B cell (primary cell): ENCODE results near the gene FNDC10. TPM values are rescaled to one million over a fixed set of nuclear protein-coding genes. Genes with fewer than 3 reads are reported as not detected.

Source experiments
- ATAC-seq: fragments of 200-7000 bp; cut with Tn5 transposase; one replicate; pipeline ENCODE4 v1.10.0; 2021; ENCODE audit warnings: low read depth, mild to moderate bottlenecking, moderate number of reproducible peaks, moderate library complexity
- CTCF ChIA-PET: fragments of 350-600 bp; sonication (Branson Sonifier 250); formaldehyde crosslinking; loops from one replicate; lab custom pipeline; 2021; ENCODE audit warnings: antibody characterized with exemption, inconsistent platforms; lab: Charles Lee
- POLR2A ChIA-PET: fragments of 350-600 bp; sonication (Branson Sonifier 250); formaldehyde crosslinking; loops from one replicate; lab custom pipeline; 2021; ENCODE audit warnings: antibody characterized with exemption; lab: Charles Lee
- DNase-seq: peaks from one replicate; pipeline ENCODE4 v3.0.0; 2013
- H2AFZ ChIP-seq: 2 replicates; pipeline ENCODE4 v1.6.1; 2012; ENCODE audit warnings: mild to moderate bottlenecking, low read depth, low read length; ENCODE audit not compliant: insufficient read depth, poor library complexity, severe bottlenecking
- H3K27ac ChIP-seq, 2 donors: 1 replicate in 1 of 2; 2 replicates in 1 of 2; pipeline ENCODE4 v1.5.1; 2012 to 2013; ENCODE audit warnings: low read length in 2 of 2, mild to moderate bottlenecking in 2 of 2, moderate library complexity in 1 of 2
- H3K27me3 ChIP-seq, 4 experiments: fragments of 200-600 bp in 1 of 4; sonication (generic) in 1 of 4; replicated peaks in 1 of 4; 1 replicate in 2 of 4; 2 replicates in 2 of 4; pipeline versions ENCODE4 v1.6.1 to v1.7.0; 2013 to 2016; ENCODE audit warnings: low read length in 3 of 4, mild to moderate bottlenecking in 2 of 4, mixed read lengths in 1 of 4, moderate library complexity in 1 of 4; ENCODE audit not compliant: insufficient read depth in 4 of 4, control insufficient read depth in 3 of 4; ENCODE audit errors: control extremely low read depth in 1 of 4
- H3K36me3 ChIP-seq, 2 experiments: replicated peaks in 1 of 2; 1 replicate in 1 of 2; 2 replicates in 1 of 2; pipeline versions ENCODE4 v1.6.1 to v1.7.1; 2013; ENCODE audit warnings: low read length in 1 of 2; ENCODE audit not compliant: insufficient read depth in 2 of 2, control insufficient read depth in 1 of 2; ENCODE audit errors: control extremely low read depth in 1 of 2, extremely low read depth in 1 of 2
- H3K4me1 ChIP-seq, 2 donors: fragments of 200-600 bp in 1 of 2; sonication (generic) in 1 of 2; 1 replicate in 1 of 2; 2 replicates in 1 of 2; pipeline versions ENCODE4 v1.5.1 to v1.6.1; 2013 to 2017; ENCODE audit warnings: low read length in 2 of 2; ENCODE audit not compliant: control insufficient read depth in 2 of 2, insufficient read depth in 2 of 2
- H3K4me2 ChIP-seq: replicated peaks from 2 replicates; pipeline ENCODE3; 2012; ENCODE audit warnings: mild to moderate bottlenecking, low read depth, low read length; ENCODE audit not compliant: poor library complexity, severe bottlenecking
- H3K4me3 ChIP-seq, 5 experiments: fragments of 200-600 bp in 1 of 5; sonication (generic) in 1 of 5; 1 replicate in 3 of 5; 2 replicates in 2 of 5; pipeline versions ENCODE4 v1.5.1 to v1.7.0; 2011 to 2016; ENCODE audit warnings: low read length in 4 of 5, mild to moderate bottlenecking in 4 of 5, low read depth in 2 of 5, control low read depth in 1 of 5, moderate library complexity in 1 of 5; ENCODE audit not compliant: insufficient read depth in 1 of 5; ENCODE audit errors: control extremely low read depth in 1 of 5, extremely low read depth in 1 of 5
- H3K79me2 ChIP-seq: fragments of 200-600 bp; sonication (generic); one replicate; pipeline ENCODE4 v1.6.0; 2016; ENCODE audit warnings: low read length; ENCODE audit not compliant: control insufficient read depth, insufficient read depth
- H3K9ac ChIP-seq: fragments of 200-600 bp; sonication (generic); 2 replicates; pipeline ENCODE4 v1.6.1; 2017; ENCODE audit warnings: mild to moderate bottlenecking, low read length, moderate library complexity
- H3K9me3 ChIP-seq, 3 donors: one replicate each; pipeline versions ENCODE4 v1.6.1 to v1.7.1; 2013; ENCODE audit warnings: low read length in 2 of 3; ENCODE audit not compliant: control insufficient read depth in 2 of 3, insufficient read depth in 1 of 3; ENCODE audit errors: control extremely low read depth in 1 of 3
- H4K20me1 ChIP-seq: 2 replicates; pipeline ENCODE4 v1.6.0; 2012; ENCODE audit warnings: mild to moderate bottlenecking, low read length; ENCODE audit not compliant: insufficient read depth, control insufficient read depth, poor library complexity, severe bottlenecking
- H3K27ac Mint-ChIP-seq: one replicate; pipeline ENCODE4 v1.8.0; 2021; ENCODE audit warnings: mixed read lengths
- H3K27me3 Mint-ChIP-seq: one replicate; pipeline ENCODE4 v1.8.0; 2021; ENCODE audit warnings: mixed read lengths
- H3K4me1 Mint-ChIP-seq: one replicate; pipeline ENCODE4 v1.8.0; 2021; ENCODE audit warnings: mixed read lengths
- H3K4me3 Mint-ChIP-seq: one replicate; pipeline ENCODE4 v1.8.0; 2021; ENCODE audit warnings: mixed read lengths
- H3K9me3 Mint-ChIP-seq: one replicate; pipeline ENCODE4 v1.8.0; 2022; ENCODE audit warnings: mixed read lengths; ENCODE audit not compliant: insufficient read depth
- CTCF ChIP-seq: fragments of 200-600 bp; IDR thresholded peaks from one replicate; pipeline ENCODE4 v1.8.0; 2022; ENCODE audit warnings: antibody characterized with exemption, mild to moderate bottlenecking
- EZH2 ChIP-seq: IDR thresholded peaks from 2 replicates; pipeline ENCODE4 v1.6.1; 2012; ENCODE audit warnings: borderline replicate concordance, low read depth, mild to moderate bottlenecking, moderate library complexity, low read length; ENCODE audit not compliant: insufficient read depth, poor library complexity, severe bottlenecking
- WGBS: methylation state at CpG from one replicate; pipeline ENCODE4 v1.1.5; 2013; ENCODE audit warnings: missing lambda C conversion rate; ENCODE audit not compliant: insufficient coverage; 5-methylcytosine and 5-hydroxymethylcytosine counted together
- intact Hi-C: fragments of 100-400 bp; cut with micrococcal nuclease; formaldehyde crosslinking; loops from one replicate; pipeline ENCODE4 v1.10.0; 2022
- polyA plus RNA-seq: library from polyadenylated mRNA; depleted of rRNA; stranded (reverse); fragments of >200 nt; gene quantifications from 2 replicates; pipeline ENCODE4 v1.2.3, GENCODE V29; 2012
- total RNA-seq, 2 donors: library from RNA; stranded (reverse); fragments of 120-200 nt in 1 of 2; gene quantifications; 1 replicate in 1 of 2; 2 replicates in 1 of 2; pipeline versions ENCODE4 v1.2.3 to v1.2.4, GENCODE V29; 2013 to 2022

The FNDC10 gene
- total and polyA plus RNA-seq, 2 donors (not counting 1 experiment from before 2014, with no cell fraction given), result 1.4 TPM

DNA sequence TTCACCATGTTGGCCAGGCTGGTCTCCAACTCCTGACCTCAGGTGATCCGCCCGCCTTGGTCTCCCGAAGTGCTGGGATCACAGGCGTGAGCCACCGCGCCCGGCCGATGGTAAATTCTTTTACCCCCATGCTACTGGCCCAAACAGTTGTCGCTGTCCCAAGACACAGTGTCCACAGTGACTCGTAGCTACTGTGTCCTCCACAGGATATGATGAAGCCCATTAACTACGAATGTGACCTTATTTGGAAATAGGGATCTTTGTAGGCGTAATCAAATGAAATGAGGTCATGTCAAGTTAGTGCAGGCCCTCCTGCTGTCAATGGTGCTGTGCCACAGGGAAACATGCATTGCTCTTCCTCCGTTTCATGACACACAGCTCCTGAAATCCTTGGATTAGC, 8.5 kb downstream of the FNDC10 start:
- TF ChIP-seq CTCF, result no peak
- TF ChIP-seq EZH2, result no peak
- H3K27me3 ChIP-seq, result peaks cover 0 to 6% (median 2%) of the 10 kb centered on the region in 4 experiments
- H3K4me1 ChIP-seq, result no peaks in the 10 kb centered on the region
- H3K9me3 Mint-ChIP-seq, result no peaks in the 10 kb centered on the region
- intact Hi-C loops, result no loop called here
- H3K4me1 Mint-ChIP-seq, result no peaks in the 10 kb centered on the region
- no peak for ATAC-seq
- no peak overlapping the region for H3K9ac ChIP-seq
- no peak overlapping the region for H3K27ac Mint-ChIP-seq
- CTCF ChIA-PET, result interaction anchor here (0.9 kb wide), 1 partner anchor 17 kb away, joined by 3 read pairs; no protein-coding TSS in a partner anchor
- no peaks in the 10 kb centered on the region for H4K20me1 ChIP-seq
- no peak overlapping the region for H3K4me3 ChIP-seq
- no peaks in the 10 kb centered on the region for H3K79me2 ChIP-seq
- no peak overlapping the region for H3K27ac ChIP-seq
- H3K27me3 Mint-ChIP-seq, result peaks cover 4% of the 10 kb centered on the region
- H3K36me3 ChIP-seq, result no peaks in the 10 kb centered on the region
- no peak for DNase-seq
- H3K4me3 Mint-ChIP-seq, result no peak overlapping the region
- no peaks in the 10 kb centered on the region for H3K9me3 ChIP-seq
- POLR2A ChIA-PET, result no interaction called here
- no peak overlapping the region for H3K4me2 ChIP-seq
- WGBS, result 87% methylated on average over 11 of the region's 13 CpGs
- H2AFZ ChIP-seq, result no peak overlapping the region

GRCh38 chr1:1583347-1584010, 16.5 kb downstream of the FNDC10 start:
- H3K27me3 Mint-ChIP-seq, result peaks cover 18% of the 10 kb centered on the region
- no peak overlapping the region for H2AFZ ChIP-seq
- no peak overlapping the region for H3K27ac Mint-ChIP-seq
- H3K27me3 ChIP-seq, result peaks cover 0 to 16% (median 3%) of the 10 kb centered on the region in 4 experiments
- ChIA-PET CTCF (no interaction called here), POLR2A (no interaction called here)
- H3K9ac ChIP-seq, result no peak overlapping the region
- no peak for ATAC-seq
- no peaks in the 10 kb centered on the region for H3K9me3 Mint-ChIP-seq
- H4K20me1 ChIP-seq, result no peaks in the 10 kb centered on the region
- no peak overlapping the region for H3K4me2 ChIP-seq
- H3K9me3 ChIP-seq, result no peaks in the 10 kb centered on the region
- H3K27ac ChIP-seq, result no peak overlapping the region
- no peaks in the 10 kb centered on the region for H3K36me3 ChIP-seq
- no peak overlapping the region for H3K4me3 Mint-ChIP-seq
- intact Hi-C loops, result no loop called here
- H3K79me2 ChIP-seq, result no peaks in the 10 kb centered on the region
- H3K4me3 ChIP-seq, result no peak overlapping the region
- WGBS, result 89% methylated on average over 18 of the region's 23 CpGs
- no peak for TF ChIP-seq EZH2
- no peak for TF ChIP-seq CTCF
- no peaks in the 10 kb centered on the region for H3K4me1 ChIP-seq
- no peaks in the 10 kb centered on the region for H3K4me1 Mint-ChIP-seq
- DNase-seq, result no peak
